Amniotic stem cell (primary cell): ENCODE data around the gene ARHGEF16.

Source experiments
- DNase-seq: peaks from one replicate; lab custom pipeline; 2025; lab: John Stamatoyannopoulos, UW

The ARHGEF16 gene

GRCh38 chr1:3482378-3482849 lies 27.9 kb downstream of the ARHGEF16 start:
- DNase-seq: no peak

- no peak for DNase-seq
Measured at GRCh38 chr1:3483380-3483779, 28.9 kb downstream of the ARHGEF16 start.

- DNase-seq: no peak
Measured at GRCh38 chr1:3483801-3484444, 29.5 kb downstream of the ARHGEF16 start.

GRCh38 chr1:3485016-3485415 lies 30.6 kb downstream of the ARHGEF16 start:
- DNase-seq: no peak

- no peak for DNase-seq
Measured at GRCh38 chr1:3488432-3488831, 34.0 kb downstream of the ARHGEF16 start.

- DNase-seq: no peak
Measured at GRCh38 chr1:3490046-3490745, 35.7 kb downstream of the ARHGEF16 start.

- DNase-seq: no peak
Measured at GRCh38 chr1:3491291-3492246, 37.1 kb downstream of the ARHGEF16 start.

- DNase-seq: no peak
Measured at GRCh38 chr1:3492545-3493246, 38.2 kb downstream of the ARHGEF16 start.

GRCh38 chr1:3494321-3495308 lies 40.1 kb downstream of the ARHGEF16 start:
- no peak for DNase-seq

- DNase-seq: no peak
Measured at GRCh38 chr1:3495776-3496745, 41.6 kb downstream of the ARHGEF16 start.

GRCh38 chr1:3496916-3497315 lies 42.5 kb downstream of the ARHGEF16 start:
- no peak for DNase-seq

GRCh38 chr1:3497521-3497920 lies 43.1 kb downstream of the ARHGEF16 start:
- no peak for DNase-seq

GRCh38 chr1:3498246-3498930 lies 43.9 kb downstream of the ARHGEF16 start:
- no peak for DNase-seq

- DNase-seq: no peak
Measured at GRCh38 chr1:3498986-3499385, 44.5 kb downstream of the ARHGEF16 start.

GRCh38 chr1:3499611-3500010 lies 45.1 kb downstream of the ARHGEF16 start:
- no peak for DNase-seq

GRCh38 chr1:3500265-3500835 lies 45.9 kb downstream of the ARHGEF16 start:
- no peak for DNase-seq

- no peak for DNase-seq
Measured at GRCh38 chr1:3501437-3501836, 47.0 kb downstream of the ARHGEF16 start.

- no peak for DNase-seq
Measured at GRCh38 chr1:3501856-3502640, 47.6 kb downstream of the ARHGEF16 start.
